Spinal cord (tissue), 10 donors: ENCODE measurements around the gene PIKFYVE. TPM values are rescaled to one million over a fixed set of nuclear protein-coding genes. Genes with fewer than 3 reads are reported as not detected.
"Not testable (repeated sequence)": the region's sequence is repeated elsewhere in the genome, so short reads cannot be mapped to it uniquely, and the experiment has no call there.

ENCODE experiments used
- DNase-seq, 6 donors: peaks; one replicate each; pipeline versions ENCODE4 v3.0.0 to v3.0.0-alpha.2; 2013 to 2015; ENCODE audit warnings: low spot score in 6 of 6, low read depth in 4 of 6
- H3K27ac ChIP-seq: one replicate; pipeline ENCODE4 v1.5.1; 2013; ENCODE audit warnings: low read depth, low read length, control low read depth
- H3K27me3 ChIP-seq: one replicate; pipeline ENCODE4 v1.6.1; 2013; ENCODE audit warnings: low read length; ENCODE audit not compliant: control insufficient read depth, insufficient read depth
- H3K36me3 ChIP-seq: one replicate; pipeline ENCODE4 v1.6.1; 2013; ENCODE audit warnings: low read length; ENCODE audit not compliant: control insufficient read depth, insufficient read depth
- H3K4me1 ChIP-seq: one replicate; pipeline ENCODE4 v1.6.1; 2013; ENCODE audit warnings: low read length; ENCODE audit not compliant: control insufficient read depth, insufficient read depth
- H3K4me3 ChIP-seq: one replicate; pipeline ENCODE4 v1.5.1; 2013; ENCODE audit warnings: low read depth, low read length, control low read depth
- H3K9me3 ChIP-seq: one replicate; pipeline ENCODE4 v1.6.1; 2013; ENCODE audit warnings: low read length; ENCODE audit not compliant: control insufficient read depth, insufficient read depth
- WGBS: methylation state at CpG from one replicate; pipeline ENCODE4 v1.1.5; 2013; ENCODE audit warnings: missing lambda C conversion rate; ENCODE audit not compliant: insufficient coverage; 5-methylcytosine and 5-hydroxymethylcytosine counted together
- polyA plus RNA-seq, 2 donors: library from polyadenylated mRNA; unstranded; fragments of 120-200 nt; gene quantifications; one replicate each; pipeline ENCODE4 v1.2.1, GENCODE V29; 2013; ENCODE audit not compliant: insufficient read length in 2 of 2
- total RNA-seq, 2 donors: library from RNA; depleted of rRNA in 1 of 2; stranded (reverse); fragments of 120-200 nt in 1 of 2; fragments of >200 nt in 1 of 2; gene quantifications; one replicate each; pipeline versions ENCODE4 v1.2.3 to v1.2.4, GENCODE V29; 2013 to 2014
- donor health status: healthy.

PIKFYVE gene
- total and polyA plus RNA-seq, 4 donors: 20.5 to 60.0 (median 37.0) TPM

DNA sequence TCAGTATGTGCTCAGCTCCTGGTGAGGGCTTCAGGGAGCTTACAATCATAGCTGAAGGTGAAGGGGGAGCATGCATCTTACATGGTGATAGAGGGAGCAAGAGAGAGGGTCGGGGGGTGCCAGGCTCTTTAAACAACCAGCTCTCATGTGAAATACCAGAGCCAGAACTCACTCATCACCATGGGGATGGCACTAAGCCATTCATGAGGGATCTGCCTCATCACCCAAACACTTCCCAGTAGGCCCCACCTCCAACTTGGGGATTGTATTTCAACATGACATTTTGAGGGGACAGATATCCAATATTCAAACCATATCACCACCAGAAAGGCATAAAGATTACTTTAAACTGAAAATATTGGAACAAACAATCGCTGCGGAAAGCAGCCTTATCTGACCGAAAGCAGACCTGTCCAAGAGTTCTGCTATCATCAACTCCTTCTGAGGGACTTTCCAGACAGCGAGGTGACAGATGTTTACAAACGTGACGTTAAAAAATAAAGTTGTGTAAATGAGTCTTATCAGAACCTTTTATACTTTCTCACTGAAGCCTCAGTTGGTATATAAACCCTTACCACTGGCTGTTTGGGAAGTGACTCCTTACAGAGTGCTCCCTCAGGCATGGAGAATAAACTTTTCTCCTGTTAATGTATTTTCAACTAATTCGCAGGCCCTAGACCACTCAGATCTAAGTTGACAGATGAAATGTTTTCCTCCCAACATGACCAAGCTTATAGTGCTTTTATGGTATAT is 105.0 kb downstream of the PIKFYVE start:
- no peaks in the 10 kb centered on the region for H3K36me3 ChIP-seq
- H3K4me1 ChIP-seq: no peaks in the 10 kb centered on the region
- H3K4me3 ChIP-seq: no peak overlapping the region
- no peaks in the 10 kb centered on the region for H3K27me3 ChIP-seq
- H3K9me3 ChIP-seq: no peaks in the 10 kb centered on the region
- WGBS: 100% methylated on average over 2 of the region's 8 CpGs
- H3K27ac ChIP-seq: no peak overlapping the region
- DNase-seq: no peak

DNA sequence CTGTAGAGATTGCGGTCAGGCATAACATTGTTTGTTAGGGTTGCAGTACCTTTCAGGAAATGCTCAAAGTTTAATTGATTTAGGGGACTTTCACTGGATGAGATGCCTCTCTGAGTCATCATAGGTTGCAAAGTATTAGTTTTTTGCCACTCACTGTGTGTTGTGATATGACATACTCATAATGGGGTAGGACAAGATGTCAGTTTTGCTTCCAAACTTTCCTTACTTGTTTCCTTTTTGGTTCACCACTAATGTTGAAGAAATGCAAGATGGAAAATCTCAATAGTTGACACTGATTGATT is 105.5 kb downstream of the PIKFYVE start:
- DNase-seq: no peak
- no CpG with 5 or more reads among the region's 1 CpG for WGBS
- H3K36me3 ChIP-seq: no peaks in the 10 kb centered on the region
- no peak overlapping the region for H3K4me3 ChIP-seq
- no peaks in the 10 kb centered on the region for H3K4me1 ChIP-seq
- no peak overlapping the region for H3K27ac ChIP-seq
- H3K27me3 ChIP-seq: no peaks in the 10 kb centered on the region
- H3K9me3 ChIP-seq: no peaks in the 10 kb centered on the region

DNA sequence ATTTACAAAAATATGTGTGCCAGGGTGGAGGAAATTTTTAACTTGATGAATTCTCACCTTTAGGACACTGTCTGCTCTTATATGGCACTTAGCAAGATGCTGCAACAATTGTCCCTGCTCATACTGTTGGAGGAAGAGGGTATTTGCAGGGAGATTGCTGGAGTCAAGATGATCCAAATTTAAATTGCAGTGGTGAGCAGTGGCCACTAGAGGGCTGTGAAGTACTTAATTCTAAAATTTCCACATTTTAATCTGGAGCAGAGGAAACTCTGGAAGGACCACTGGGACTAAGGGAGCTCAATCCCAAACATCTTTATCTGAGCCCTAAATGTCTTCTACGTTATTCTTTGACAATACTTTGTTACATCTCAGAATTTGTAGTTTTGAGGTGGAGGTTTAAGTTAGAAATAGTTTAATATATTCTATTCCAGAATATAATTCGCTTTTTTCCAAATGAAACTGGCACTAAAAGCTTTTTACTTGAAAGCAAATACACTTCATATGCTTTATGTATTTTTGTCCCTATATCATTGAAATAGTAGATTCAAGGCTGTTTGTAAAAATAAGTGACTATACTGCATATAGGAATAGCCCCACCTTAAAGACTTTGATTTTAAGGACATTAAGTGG is 107.5 kb downstream of the PIKFYVE start:
- Histone ChIP-seq H3K9me3 (no peaks in the 10 kb centered on the region), H3K27ac (no peak overlapping the region), H3K4me3 (no peak overlapping the region), H3K4me1 (no peaks in the 10 kb centered on the region), H3K27me3 (no peaks in the 10 kb centered on the region), H3K36me3 (no peaks in the 10 kb centered on the region)
- WGBS: no CpG with 5 or more reads among the region's 2 CpGs
- DNase-seq: peak; percentile 31 to 92 (median 58)

DNA sequence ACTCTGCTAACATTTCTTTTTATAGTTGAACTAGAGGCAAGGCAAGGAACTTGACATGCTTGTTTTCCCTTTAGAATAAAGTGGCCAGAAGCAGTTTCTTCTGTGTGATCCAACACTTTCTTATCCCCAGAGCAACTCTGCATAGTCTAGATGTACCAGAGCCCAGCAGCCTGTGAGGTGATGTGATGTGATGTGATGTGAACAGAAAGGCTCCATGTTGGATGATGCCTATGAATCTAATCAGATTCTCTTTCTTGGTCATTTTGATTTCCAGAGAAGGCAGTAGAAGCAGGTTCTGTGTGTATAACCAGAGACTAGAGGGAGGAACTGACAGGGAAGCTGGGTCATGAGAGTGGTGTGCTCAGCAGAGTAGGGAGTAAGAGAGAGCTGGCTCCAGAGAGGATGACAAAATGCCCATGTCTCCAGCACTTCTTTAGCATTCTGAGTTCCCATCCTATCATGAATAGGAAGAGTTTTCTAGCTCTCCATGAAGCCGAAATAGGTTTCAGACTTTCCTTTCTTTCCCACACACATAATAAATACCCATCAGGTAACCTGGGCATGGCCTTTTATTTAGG is 109.5 kb downstream of the PIKFYVE start:
- Histone ChIP-seq H3K4me3 (no peak overlapping the region), H3K27ac (no peak overlapping the region), H3K36me3 (no peaks in the 10 kb centered on the region), H3K27me3 (no peaks in the 10 kb centered on the region), H3K9me3 (no peaks in the 10 kb centered on the region), H3K4me1 (no peaks in the 10 kb centered on the region)
- no peak for DNase-seq
- WGBS: 20% methylated on average over 1 of the region's 1 CpG

DNA sequence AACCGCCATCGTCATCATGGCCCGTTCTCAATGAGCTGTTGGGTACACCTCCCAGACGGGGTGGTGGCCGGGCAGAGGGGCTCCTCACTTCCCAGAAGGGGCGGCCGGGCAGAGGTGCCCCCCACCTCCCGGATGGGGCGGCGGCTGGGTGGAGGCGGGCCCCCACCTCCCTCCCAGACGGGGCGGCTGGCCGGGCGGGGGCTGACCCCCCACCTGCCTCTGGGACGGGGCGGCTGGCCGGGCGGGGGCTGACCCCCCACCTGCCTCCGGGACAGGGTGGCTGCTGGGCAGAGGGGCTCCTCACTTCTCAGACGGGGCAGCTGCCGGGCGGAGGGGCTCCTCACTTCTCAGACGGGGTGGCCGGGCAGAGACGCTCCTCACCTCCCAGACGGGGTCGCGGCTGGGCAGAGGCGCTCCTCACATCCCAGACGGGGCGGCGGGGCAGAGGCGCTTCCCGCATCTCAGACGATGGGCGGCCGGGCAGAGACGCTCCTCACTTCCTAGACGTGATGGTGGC is 111.3 kb downstream of the PIKFYVE start:
- not testable (repeated sequence) for DNase-seq, H3K4me3 ChIP-seq, H3K4me1 ChIP-seq, H3K36me3 ChIP-seq, H3K27me3 ChIP-seq, H3K9me3 ChIP-seq, H3K27ac ChIP-seq
- 83% methylated on average over 14 of the region's 40 CpGs for WGBS

DNA sequence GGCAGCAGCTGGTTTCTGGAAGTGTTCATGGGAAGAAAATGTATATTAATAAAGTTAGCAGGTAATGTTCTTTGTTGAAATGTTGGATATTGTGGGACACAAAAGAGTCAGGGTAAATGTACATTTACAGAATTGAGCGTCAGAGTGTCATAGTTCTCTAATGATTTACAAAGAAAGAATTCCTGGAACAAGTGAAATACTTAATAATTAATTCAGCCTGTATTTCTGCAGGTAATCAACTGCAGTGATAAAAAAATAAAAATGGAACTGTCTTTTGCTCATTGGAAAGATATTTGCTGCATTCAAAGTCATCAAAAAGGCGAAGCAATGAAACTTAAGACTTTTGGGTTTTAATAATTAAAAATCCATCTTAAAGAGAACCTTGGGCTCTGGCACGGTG is 113.1 kb downstream of the PIKFYVE start:
- H3K36me3 ChIP-seq: no peaks in the 10 kb centered on the region
- DNase-seq: no peak
- no peak overlapping the region for H3K4me3 ChIP-seq
- no peaks in the 10 kb centered on the region for H3K27me3 ChIP-seq
- no peak overlapping the region for H3K27ac ChIP-seq
- no CpG with 5 or more reads among the region's 3 CpGs for WGBS
- H3K4me1 ChIP-seq: no peaks in the 10 kb centered on the region
- no peaks in the 10 kb centered on the region for H3K9me3 ChIP-seq

DNA sequence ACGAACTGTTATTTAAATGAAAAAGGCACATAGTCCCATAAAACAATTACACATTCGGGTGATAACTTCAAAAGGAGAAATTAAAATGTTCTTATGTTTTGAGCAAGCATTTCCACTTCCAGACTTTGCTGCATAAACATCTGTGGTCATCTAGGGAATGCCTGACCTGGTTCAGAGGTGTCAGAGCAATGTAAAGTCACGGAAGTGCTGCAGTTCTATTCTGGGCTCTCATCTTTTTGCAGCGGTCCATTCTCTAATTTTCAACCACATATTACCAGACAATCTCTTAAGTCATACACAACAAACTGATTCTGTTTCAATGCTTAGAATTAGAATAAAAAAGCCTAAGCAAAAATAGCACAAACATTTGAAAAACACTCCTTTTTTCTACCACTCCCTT is 118.6 kb downstream of the PIKFYVE start:
- H3K27me3 ChIP-seq: no peaks in the 10 kb centered on the region
- no peak overlapping the region for H3K27ac ChIP-seq
- no peaks in the 10 kb centered on the region for H3K36me3 ChIP-seq
- H3K4me1 ChIP-seq: no peaks in the 10 kb centered on the region
- no peaks in the 10 kb centered on the region for H3K9me3 ChIP-seq
- H3K4me3 ChIP-seq: no peak overlapping the region
- 100% methylated on average over 2 of the region's 4 CpGs for WGBS
- no peak for DNase-seq

DNA sequence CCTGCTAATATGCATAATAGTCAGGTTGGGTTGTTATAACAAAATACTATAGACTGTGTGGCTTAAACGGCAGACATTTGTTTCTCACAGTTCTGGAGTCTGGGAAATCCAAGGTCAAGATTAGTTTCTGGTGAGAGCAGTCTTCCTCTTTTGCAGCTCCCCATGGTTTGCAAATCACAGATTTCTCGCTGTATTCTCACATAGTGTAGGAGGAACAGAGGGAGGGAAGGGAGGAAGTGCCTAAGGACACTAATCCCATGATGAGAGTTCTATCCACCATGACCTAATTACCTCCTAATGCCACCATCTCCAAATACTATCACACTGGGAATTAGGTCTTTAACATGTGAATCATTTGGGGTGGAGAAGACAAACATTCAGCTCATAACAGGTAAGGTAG is 120.5 kb downstream of the PIKFYVE start:
- no peaks in the 10 kb centered on the region for H3K36me3 ChIP-seq
- H3K27ac ChIP-seq: no peak overlapping the region
- no peaks in the 10 kb centered on the region for H3K4me1 ChIP-seq
- DNase-seq: no peak
- no peak overlapping the region for H3K4me3 ChIP-seq
- no CpG with 5 or more reads among the region's 2 CpGs for WGBS
- no peaks in the 10 kb centered on the region for H3K9me3 ChIP-seq
- no peaks in the 10 kb centered on the region for H3K27me3 ChIP-seq

DNA sequence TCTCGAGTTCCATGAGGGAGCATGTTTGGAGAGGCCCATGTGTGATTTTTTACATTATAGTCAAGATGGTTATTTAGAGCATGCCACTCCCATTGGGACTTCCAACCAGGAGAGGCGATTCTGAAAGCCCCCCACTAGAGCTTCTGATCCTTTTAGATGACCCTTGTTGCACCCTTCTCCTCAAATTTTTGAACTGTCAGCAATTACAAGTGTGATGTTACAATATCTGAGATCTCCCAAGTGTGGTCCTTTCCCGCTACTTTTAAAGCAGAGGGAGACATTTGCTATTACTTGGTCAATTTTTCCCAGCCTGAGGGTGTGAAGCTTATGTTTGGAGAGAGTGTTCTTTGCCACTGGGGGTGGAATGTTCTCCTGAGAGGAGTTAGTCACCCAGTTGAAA is 123.9 kb downstream of the PIKFYVE start:
- Histone ChIP-seq H3K4me1 (no peaks in the 10 kb centered on the region), H3K27me3 (no peaks in the 10 kb centered on the region), H3K4me3 (no peak overlapping the region), H3K9me3 (peaks cover 14% of the 10 kb centered on the region), H3K27ac (no peak overlapping the region), H3K36me3 (no peaks in the 10 kb centered on the region)
- no peak for DNase-seq
- 100% methylated on average over 2 of the region's 3 CpGs for WGBS

DNA sequence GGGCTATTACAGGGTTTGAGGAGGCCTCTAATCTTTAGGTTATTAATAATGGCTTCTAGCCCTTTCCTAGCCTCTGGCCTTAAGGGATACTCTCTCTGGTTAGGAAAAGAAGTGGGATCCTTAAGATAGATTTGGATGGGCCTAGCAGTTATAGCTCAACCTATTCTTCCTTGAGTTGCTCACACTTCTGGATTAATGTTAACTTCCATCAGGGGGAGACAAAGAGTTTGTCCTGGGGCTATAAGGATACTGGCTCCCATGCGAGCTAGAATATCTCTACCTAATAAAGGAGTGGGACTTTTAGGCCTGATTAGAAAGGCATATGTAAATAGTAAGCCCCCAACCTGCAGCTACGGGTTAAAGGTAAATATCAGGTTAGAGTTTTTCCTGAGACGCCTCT is 126.2 kb downstream of the PIKFYVE start:
- H3K9me3 ChIP-seq: peaks cover 14% of the 10 kb centered on the region
- H3K27me3 ChIP-seq: no peaks in the 10 kb centered on the region
- H3K36me3 ChIP-seq: no peaks in the 10 kb centered on the region
- DNase-seq: no peak
- no CpG with 5 or more reads among the region's 3 CpGs for WGBS
- H3K27ac ChIP-seq: no peak overlapping the region
- H3K4me1 ChIP-seq: no peaks in the 10 kb centered on the region
- H3K4me3 ChIP-seq: no peak overlapping the region
